ENCODE measurements around the gene NPR1. TPM values are rescaled to one million over a fixed set of nuclear protein-coding genes. Genes with fewer than 3 reads are reported as not detected.

The NPR1 gene
- total RNA-seq, 6 donors from 2014 or later = 32.5 to 101 (median 63.0) TPM

GRCh38 chr1:153642161-153642560 lies 36.3 kb upstream of the NPR1 start:
- 85 to 88% methylated on average over 11 of the region's 11 CpGs for WGBS, 2 donors
- ATAC-seq (ENCODE audit: low FRiP score in 2 of 2) = no peak
- H3K4me1 ChIP-seq = peaks cover 7 to 38% (median 22%) of the 10 kb centered on the region in 4 donors

GRCh38 chr1:153643100-153643499 lies 35.4 kb upstream of the NPR1 start:
- ATAC-seq (ENCODE audit: low FRiP score in 2 of 2) = no peak
- 95 to 97% methylated on average over 11 of the region's 11 CpGs for WGBS, 2 donors
- Histone ChIP-seq H3K27ac (no peak overlapping the region), H3K4me3 (no peak overlapping the region), H3K27me3 (no peaks in the 10 kb centered on the region), H3K36me3 (peaks cover 49 to 91% (median 75%) of the 10 kb centered on the region in 4 donors), H3K9me3 (no peaks in the 10 kb centered on the region), H3K4me1 (peaks cover 8 to 39% (median 23%) of the 10 kb centered on the region in 4 donors)
- TF ChIP-seq POLR2AphosphoS5 (IDR thresholded peaks at IDR 0.05) (no peak), CTCF (IDR thresholded peaks at IDR 0.05) (no peak), POLR2A (IDR thresholded peaks at IDR 0.05) (no peak), EP300 (IDR thresholded peaks at IDR 0.05) (no peak)
- no peak for DNase-seq

More at GRCh38 chr1:153642161-153642560, 36.3 kb upstream of the NPR1 start:
- DNase-seq = no peak
- H3K27ac ChIP-seq = no peak overlapping the region
- TF ChIP-seq POLR2AphosphoS5 (IDR thresholded peaks at IDR 0.05) = no peak
- no peak for TF ChIP-seq POLR2A (IDR thresholded peaks at IDR 0.05)
- H3K9me3 ChIP-seq = no peaks in the 10 kb centered on the region
- H3K4me3 ChIP-seq = no peak overlapping the region
- H3K27me3 ChIP-seq = no peaks in the 10 kb centered on the region
- peaks cover 57 to 100% (median 84%) of the 10 kb centered on the region in 4 donors for H3K36me3 ChIP-seq

- H3K9me3 ChIP-seq = no peaks in the 10 kb centered on the region
- no peaks in the 10 kb centered on the region for H3K27me3 ChIP-seq
- no peak for ATAC-seq (ENCODE audit: low FRiP score in 2 of 2)
- H3K4me1 ChIP-seq = peaks cover 8 to 39% (median 23%) of the 10 kb centered on the region in 4 donors
- DNase-seq = no peak
- H3K36me3 ChIP-seq = peaks cover 42 to 84% (median 68%) of the 10 kb centered on the region in 4 donors
- H3K27ac ChIP-seq = no peak overlapping the region
- TF ChIP-seq POLR2A (IDR thresholded peaks at IDR 0.05) = no peak
- no peak for TF ChIP-seq CTCF (IDR thresholded peaks at IDR 0.05)
- TF ChIP-seq POLR2AphosphoS5 (IDR thresholded peaks at IDR 0.05) = no peak
- TF ChIP-seq EP300 (IDR thresholded peaks at IDR 0.05) = no peak
- no peak overlapping the region for H3K4me3 ChIP-seq
Measured at GRCh38 chr1:153643816-153644215, 34.7 kb upstream of the NPR1 start.

GRCh38 chr1:153646672-153647345 lies 31.7 kb upstream of the NPR1 start:
- WGBS, 2 donors = 70 to 78% methylated on average over 5 of the region's 5 CpGs
- no peak for DNase-seq
- peaks cover 8 to 30% (median 16%) of the 10 kb centered on the region in 4 donors for H3K4me1 ChIP-seq

GRCh38 chr1:153647346-153647714 lies 31.2 kb upstream of the NPR1 start:
- Histone ChIP-seq H3K4me1 (peaks cover 6 to 30% (median 16%) of the 10 kb centered on the region in 4 donors), H3K4me3 (no peak overlapping the region), H3K36me3 (peaks cover 21 to 49% (median 35%) of the 10 kb centered on the region in 4 donors), H3K27ac (peak overlapping the region in 2 of 4 donors; percentile 2 to 44), H3K9me3 (no peaks in the 10 kb centered on the region), H3K27me3 (no peaks in the 10 kb centered on the region)
- ATAC-seq (ENCODE audit: low FRiP score in 2 of 2) (peak in 1 of 2 donors; percentile 12), DNase-seq (no peak)
- peak in 1 of 4 donors; percentile 17 for TF ChIP-seq POLR2A (IDR thresholded peaks at IDR 0.05)
- no peak for TF ChIP-seq CTCF (IDR thresholded peaks at IDR 0.05)
- 65 to 77% methylated on average over 2 of the region's 2 CpGs for WGBS, 2 donors

More at GRCh38 chr1:153646672-153647345, 31.7 kb upstream of the NPR1 start:
- ATAC-seq (ENCODE audit: low FRiP score in 2 of 2) = peak; percentile 50 to 70
- TF ChIP-seq POLR2A (IDR thresholded peaks at IDR 0.05) = no peak
- TF ChIP-seq CTCF (IDR thresholded peaks at IDR 0.05) = no peak
- no peak for TF ChIP-seq EP300 (IDR thresholded peaks at IDR 0.05)
- TF ChIP-seq POLR2AphosphoS5 (IDR thresholded peaks at IDR 0.05) = no peak
- H3K27ac ChIP-seq = peak overlapping the region in 3 of 4 donors; percentile 2 to 44 (median 35)
- no peaks in the 10 kb centered on the region for H3K9me3 ChIP-seq
- no peak overlapping the region for H3K4me3 ChIP-seq
- H3K27me3 ChIP-seq = no peaks in the 10 kb centered on the region
- peaks cover 25 to 54% (median 40%) of the 10 kb centered on the region in 4 donors for H3K36me3 ChIP-seq
